CD14-positive monocyte (primary cell): Measurements from ENCODE around the gene NPHP3. TPM values are rescaled to one million over a fixed set of nuclear protein-coding genes. Genes with fewer than 3 reads are reported as not detected.
A peak's percentile ranks its signal among the peaks of the same experiment; 100 is the strongest.

Source experiments
- DNase-seq, 3 donors: peaks; one replicate each; pipeline ENCODE4 v3.0.0-alpha.2; 2011 to 2022
- H2AFZ ChIP-seq: 2 replicates; pipeline ENCODE4 v1.6.0; 2012; ENCODE audit warnings: mild to moderate bottlenecking, low read depth, low read length, inconsistent platforms; ENCODE audit not compliant: insufficient read depth, poor library complexity, severe bottlenecking
- H3K27ac ChIP-seq, 2 donors: 1 replicate in 1 of 2; 2 replicates in 1 of 2; pipeline ENCODE4 v1.5.1; 2012 to 2013; ENCODE audit warnings: low read length in 2 of 2, control low read depth in 1 of 2, inconsistent platforms in 1 of 2, low read depth in 1 of 2, mild to moderate bottlenecking in 1 of 2
- H3K27me3 ChIP-seq, 2 donors: one replicate each; pipeline versions ENCODE4 v1.6.0 to v1.6.1; 2011 to 2013; ENCODE audit warnings: low read length in 2 of 2; ENCODE audit not compliant: control insufficient read depth in 2 of 2, insufficient read depth in 2 of 2
- H3K36me3 ChIP-seq, 2 donors: replicated peaks in 1 of 2; 1 replicate in 1 of 2; 2 replicates in 1 of 2; pipeline versions ENCODE4 v1.5.1 to v1.6.1; 2012 to 2013; ENCODE audit warnings: low read length in 2 of 2, control low read depth in 1 of 2, inconsistent platforms in 1 of 2, mild to moderate bottlenecking in 1 of 2; ENCODE audit not compliant: insufficient read depth in 2 of 2, control insufficient read depth in 1 of 2
- H3K4me1 ChIP-seq, 2 donors: 1 replicate in 1 of 2; 2 replicates in 1 of 2; pipeline versions ENCODE4 v1.5.1 to v1.6.1; 2012 to 2013; ENCODE audit warnings: low read length in 2 of 2, control low read depth in 1 of 2, inconsistent platforms in 1 of 2, mild to moderate bottlenecking in 1 of 2, moderate library complexity in 1 of 2; ENCODE audit not compliant: insufficient read depth in 2 of 2, control insufficient read depth in 1 of 2
- H3K4me2 ChIP-seq: replicated peaks from 2 replicates; pipeline ENCODE3; 2012; ENCODE audit warnings: low read length, moderate library complexity, mild to moderate bottlenecking; ENCODE audit not compliant: poor library complexity, severe bottlenecking; ENCODE audit errors: extremely low read depth
- H3K4me3 ChIP-seq, 3 experiments: fragments of 200-600 bp in 1 of 3; sonication (generic) in 1 of 3; replicated peaks in 1 of 3; 1 replicate in 2 of 3; 2 replicates in 1 of 3; pipeline ENCODE4 v1.5.1; 2011 to 2013; ENCODE audit warnings: low read length in 3 of 3, mild to moderate bottlenecking in 3 of 3, control low read depth in 2 of 3, low read depth in 2 of 3, inconsistent platforms in 1 of 3, moderate library complexity in 1 of 3
- H3K79me2 ChIP-seq: 2 replicates; pipeline ENCODE4 v1.6.0; 2012; ENCODE audit warnings: mild to moderate bottlenecking, control low read depth, inconsistent platforms, low read length, moderate library complexity; ENCODE audit not compliant: insufficient read depth
- H3K9ac ChIP-seq: 2 replicates; pipeline ENCODE4 v1.6.0; 2017; ENCODE audit warnings: low read length, mild to moderate bottlenecking; ENCODE audit not compliant: insufficient read depth, poor library complexity, severe bottlenecking
- H3K9me3 ChIP-seq, 2 donors: replicated peaks in 1 of 2; 1 replicate in 1 of 2; 2 replicates in 1 of 2; pipeline versions ENCODE4 v1.5.1 to v1.6.1; 2012 to 2013; ENCODE audit warnings: low read length in 2 of 2, control low read depth in 1 of 2; ENCODE audit not compliant: control insufficient read depth in 1 of 2, insufficient read depth in 1 of 2
- H4K20me1 ChIP-seq: 2 replicates; pipeline ENCODE4 v1.6.0; 2012; ENCODE audit warnings: mild to moderate bottlenecking, low read length, control low read depth, moderate library complexity; ENCODE audit not compliant: insufficient read depth
- H3K27ac Mint-ChIP-seq, 7 donors: one replicate each; pipeline ENCODE4 v1.8.0; 2020; ENCODE audit warnings: mild to moderate bottlenecking in 7 of 7, mixed read lengths in 7 of 7, moderate library complexity in 6 of 7, inconsistent platforms in 2 of 7
- H3K27me3 Mint-ChIP-seq, 3 donors: one replicate each; pipeline ENCODE4 v1.8.0; 2021 to 2022; ENCODE audit warnings: low read depth in 3 of 3, mild to moderate bottlenecking in 3 of 3, mixed read lengths in 3 of 3, moderate library complexity in 3 of 3, inconsistent platforms in 1 of 3
- H3K36me3 Mint-ChIP-seq, 2 donors: one replicate each; pipeline ENCODE4 v1.8.0; 2020; ENCODE audit warnings: mixed read lengths in 2 of 2, inconsistent platforms in 1 of 2, mild to moderate bottlenecking in 1 of 2
- H3K4me1 Mint-ChIP-seq: one replicate; pipeline ENCODE4 v1.8.0; 2020; ENCODE audit warnings: mild to moderate bottlenecking, mixed read lengths
- H3K4me3 Mint-ChIP-seq, 2 donors: one replicate each; pipeline ENCODE4 v1.8.0; 2020; ENCODE audit warnings: mild to moderate bottlenecking in 2 of 2, mixed read lengths in 2 of 2, moderate library complexity in 1 of 2
- H3K9me3 Mint-ChIP-seq, 7 donors: one replicate each; pipeline ENCODE4 v1.8.0; 2020 to 2022; ENCODE audit warnings: mixed read lengths in 7 of 7, mild to moderate bottlenecking in 6 of 7, moderate library complexity in 6 of 7, inconsistent platforms in 2 of 7
- CTCF ChIP-seq: fragments of 200-600 bp; IDR thresholded peaks from one replicate; pipeline ENCODE4 v1.8.0; 2022; ENCODE audit warnings: antibody characterized with exemption, mild to moderate bottlenecking
- WGBS: methylation state at CpG from one replicate; pipeline ENCODE4 v1.1.5; 2013; ENCODE audit warnings: missing lambda C conversion rate; ENCODE audit not compliant: insufficient coverage; 5-methylcytosine and 5-hydroxymethylcytosine counted together
- intact Hi-C, 2 donors: fragments of 100-400 bp; cut with micrococcal nuclease; formaldehyde crosslinking; loops; one replicate each; pipeline versions ENCODE4 v1.15.0 to v1.15.1; 2023
- polyA plus RNA-seq, 3 donors: library from polyadenylated mRNA; depleted of rRNA in 1 of 3; unstranded in 2 of 3; stranded (reverse) in 1 of 3; fragments of 300-500 nt in 2 of 3; fragments of >200 nt in 1 of 3; fragmentation: Illumina TruSeq in 2 of 3; gene quantifications; 1 replicate in 2 of 3; 2 replicates in 1 of 3; pipeline ENCODE4 v1.2.3, GENCODE V29; 2012 to 2021

NPHP3 gene
- polyA plus RNA-seq, 3 donors = 1.3 to 15.0 (median 2.0) TPM

DNA sequence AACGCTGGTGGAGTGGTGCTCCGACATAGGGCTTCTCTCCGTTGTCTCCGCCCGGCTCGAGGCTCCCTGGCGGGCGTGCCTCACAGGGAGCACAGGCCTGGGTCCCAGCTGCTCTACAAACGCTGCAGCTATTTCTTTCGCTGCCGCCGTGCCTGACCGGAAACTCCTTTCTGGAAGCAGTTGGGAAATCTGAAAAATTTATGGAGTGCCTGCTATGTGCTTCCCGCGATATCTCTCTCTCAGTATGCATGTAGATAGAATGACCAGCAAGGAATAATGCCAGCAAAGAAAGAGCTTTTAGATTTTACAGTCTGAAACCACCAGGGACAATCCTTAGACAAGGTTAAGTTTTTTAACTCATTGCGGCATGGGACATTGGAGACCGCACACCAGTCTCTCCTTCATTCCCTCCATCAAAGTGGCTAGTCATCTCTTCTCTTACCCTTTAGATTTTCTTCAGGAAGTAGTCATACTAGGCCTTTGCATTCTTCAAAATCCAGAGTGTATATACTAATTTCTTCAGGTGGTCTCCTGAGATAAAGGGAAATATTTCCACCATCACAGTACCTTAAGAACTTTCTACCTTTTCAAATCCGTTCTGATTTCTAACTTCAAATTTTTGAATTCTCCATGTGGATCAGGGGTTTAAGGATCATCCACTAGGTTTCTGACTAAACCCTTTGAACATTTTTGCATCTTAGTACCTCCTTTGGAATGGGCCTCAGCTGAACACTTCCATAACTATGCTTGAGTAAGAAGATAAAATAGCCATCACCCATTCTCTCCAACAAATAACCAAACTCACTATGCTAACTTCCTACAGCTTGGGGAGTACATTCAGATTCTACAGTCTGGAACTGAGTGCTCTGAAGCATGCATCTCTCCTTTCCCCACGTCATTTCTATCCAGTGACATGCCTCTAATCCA lies 1.1 kb upstream of the NPHP3 start:
- Histone ChIP-seq H3K4me1 (peaks cover 21 to 26% of the 10 kb centered on the region in 2 donors), H4K20me1 (no peaks in the 10 kb centered on the region), H3K9ac (no peak overlapping the region), H3K4me3 (peak overlapping the region; percentile 55 to 89 (median 61)), H3K27me3 (no peaks in the 10 kb centered on the region), H2AFZ (peak overlapping the region; percentile 83), H3K9me3 (no peaks in the 10 kb centered on the region), H3K36me3 (peaks cover 5 to 10% of the 10 kb centered on the region in 2 donors), H3K27ac (peak overlapping the region in 1 of 2 donors; percentile 56), H3K79me2 (peaks cover 8% of the 10 kb centered on the region), H3K4me2 (peak overlapping the region; percentile 89)
- peaks cover 0 to 4% (median 0%) of the 10 kb centered on the region in 3 donors for H3K27me3 Mint-ChIP-seq
- peak overlapping the region; percentile 82 to 91 for H3K4me3 Mint-ChIP-seq
- TF ChIP-seq CTCF = no peak
- no peak for DNase-seq
- H3K36me3 Mint-ChIP-seq = peaks cover 5 to 11% of the 10 kb centered on the region in 2 donors
- peak overlapping the region in 6 of 7 donors; percentile 37 to 90 (median 76) for H3K27ac Mint-ChIP-seq
- peaks cover 25% of the 10 kb centered on the region for H3K4me1 Mint-ChIP-seq
- H3K9me3 Mint-ChIP-seq = no peaks in the 10 kb centered on the region
- 10% methylated on average over 16 of the region's 19 CpGs for WGBS
- intact Hi-C loops = loop anchor here (2.0 to 10.0 kb wide), 5 partner anchors 849 to 1341 kb away; partner anchors contain the start of genes CDV3 (in 2 of the 2), SRPRB (in 2 of the 2), TOPBP1 (in 2 of the 2) and NUDT16 (in 1 of the 2)

DNA sequence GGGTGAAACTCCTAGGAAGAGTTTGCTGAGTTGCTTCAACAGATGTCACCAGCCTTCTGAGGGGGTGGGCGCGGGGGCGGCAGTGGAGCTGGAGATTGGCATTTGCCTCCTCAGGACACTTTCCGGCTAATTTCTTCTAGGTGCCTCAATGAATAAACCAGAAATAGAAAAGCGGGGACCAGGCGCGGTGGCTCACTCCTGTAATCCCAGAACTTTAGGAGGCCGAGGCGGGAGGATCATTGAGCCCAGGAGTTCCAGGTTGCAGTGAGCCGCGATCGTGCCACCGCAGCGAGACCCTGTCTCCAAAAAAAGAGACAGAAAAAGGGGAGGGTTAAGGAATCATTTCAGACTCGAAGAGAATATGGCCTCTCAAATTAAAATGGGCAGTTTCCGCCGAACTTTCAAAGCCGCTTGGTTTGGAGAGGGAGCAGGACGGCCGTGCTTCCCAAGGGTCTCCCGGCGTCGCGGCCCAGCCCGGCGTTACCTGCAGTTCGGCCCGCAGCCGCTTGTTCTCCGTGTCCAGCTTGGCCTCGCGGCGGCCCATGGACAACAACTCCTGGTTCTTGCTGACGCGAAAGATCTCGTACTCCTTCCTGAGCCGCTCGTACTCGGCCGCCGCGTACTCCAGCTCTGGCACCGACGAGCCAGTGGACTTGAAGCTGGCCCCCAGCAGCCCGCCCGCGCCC lies 587 bp downstream of the NPHP3 start:
- Histone ChIP-seq H3K9ac (peak overlapping the region; percentile 89), H3K79me2 (peaks cover 8% of the 10 kb centered on the region), H2AFZ (peak overlapping the region; percentile 94), H3K27ac (peak overlapping the region; percentile 63 to 84), H3K4me2 (peak overlapping the region; percentile 84), H4K20me1 (no peaks in the 10 kb centered on the region), H3K4me1 (peaks cover 21 to 26% of the 10 kb centered on the region in 2 donors), H3K36me3 (peaks cover 12 to 24% of the 10 kb centered on the region in 2 donors), H3K9me3 (no peaks in the 10 kb centered on the region), H3K27me3 (no peaks in the 10 kb centered on the region), H3K4me3 (peak overlapping the region; percentile 68 to 92 (median 87))
- TF ChIP-seq CTCF = peak; percentile 41
- H3K4me3 Mint-ChIP-seq = peak overlapping the region; percentile 90 to 91
- intact Hi-C loops = loop anchor here (2.0 to 10.0 kb wide), 5 partner anchors 851 to 1339 kb away; partner anchors contain the start of genes CDV3 (in 2 of the 2), SRPRB (in 2 of the 2), TOPBP1 (in 2 of the 2) and NUDT16 (in 1 of the 2)
- DNase-seq = peak; percentile 39 to 62 (median 48)
- peak overlapping the region; percentile 70 to 89 (median 85) for H3K27ac Mint-ChIP-seq
- no peaks in the 10 kb centered on the region for H3K27me3 Mint-ChIP-seq
- peaks cover 25% of the 10 kb centered on the region for H3K4me1 Mint-ChIP-seq
- H3K9me3 Mint-ChIP-seq = no peaks in the 10 kb centered on the region
- WGBS = 2% methylated on average over 44 of the region's 47 CpGs
- peaks cover 15 to 17% of the 10 kb centered on the region in 2 donors for H3K36me3 Mint-ChIP-seq
